AG04449 (cell line): ENCODE data around the gene NOVA1.

Experiments
- CTCF ChIA-PET: fragments of 350-600 bp; formaldehyde crosslinking; extraction: SDS; loops from one replicate; lab custom pipeline; 2021; ENCODE audit warnings: antibody characterized with exemption; lab: Yijun Ruan, JAX
- POLR2A ChIA-PET: fragments of 400-600, 350-600 bp; formaldehyde crosslinking; extraction: SDS; loops from one replicate; lab custom pipeline; 2020; ENCODE audit warnings: antibody characterized with exemption, inconsistent platforms; lab: Yijun Ruan, JAX
- DNase-seq: peaks from one replicate; pipeline ENCODE4 v3.0.0-alpha.2; 2010; ENCODE audit warnings: low read depth, low spot score
- H3K4me3 ChIP-seq: 2 replicates; pipeline ENCODE4 v1.5.1; 2011; ENCODE audit warnings: low read depth, mild to moderate bottlenecking, control low read depth, low read length
- CTCF ChIP-seq: IDR thresholded peaks from one replicate; pipeline ENCODE4 v1.5.1; 2011; ENCODE audit warnings: mild to moderate bottlenecking, moderate library complexity, low read length, control low read depth, inconsistent platforms; ENCODE audit not compliant: insufficient read depth; ENCODE audit errors: missing control alignments

NOVA1 gene

GRCh38 chr14:26403760-26404159 is 194.1 kb downstream of the NOVA1 start:
- H3K4me3 ChIP-seq, result no peak overlapping the region
- no peak for DNase-seq
- CTCF ChIA-PET, result interaction anchor here (1.6 kb wide), 1 partner anchor 10 kb away, joined by 4 read pairs; no protein-coding TSS in a partner anchor
- POLR2A ChIA-PET, result no interaction called here
- no peak for TF ChIP-seq CTCF

- DNase-seq, result no peak
- H3K4me3 ChIP-seq, result no peak overlapping the region
- TF ChIP-seq CTCF, result no peak
- CTCF ChIA-PET, result no interaction called here
- POLR2A ChIA-PET, result no interaction called here
These were observed 195.7 kb downstream of the NOVA1 start for GRCh38 chr14:26402126-26402525.

GRCh38 chr14:26401179-26401968 is 196.5 kb downstream of the NOVA1 start:
- DNase-seq, result no peak
- ChIA-PET POLR2A (no interaction called here), CTCF (no interaction called here)
- TF ChIP-seq CTCF, result no peak
- no peak overlapping the region for H3K4me3 ChIP-seq

- CTCF ChIA-PET, result no interaction called here
- no peak for DNase-seq
- H3K4me3 ChIP-seq, result no peak overlapping the region
- TF ChIP-seq CTCF, result no peak
- POLR2A ChIA-PET, result no interaction called here
These were observed 197.5 kb downstream of the NOVA1 start for GRCh38 chr14:26400373-26400772.

- POLR2A ChIA-PET, result no interaction called here
- CTCF ChIA-PET, result no interaction called here
- no peak overlapping the region for H3K4me3 ChIP-seq
- no peak for DNase-seq
- no peak for TF ChIP-seq CTCF
These were observed 199.2 kb downstream of the NOVA1 start for GRCh38 chr14:26398616-26399015.
